CD4-positive, alpha-beta T cell treated with Interleukin-21 for 1 hour (primary cell): ENCODE results near the gene KRT20.

Experiments used
- DNase-seq: peaks from one replicate; pipeline ENCODE4 v3.0.0-alpha.2; 2020

The KRT20 gene

DNA sequence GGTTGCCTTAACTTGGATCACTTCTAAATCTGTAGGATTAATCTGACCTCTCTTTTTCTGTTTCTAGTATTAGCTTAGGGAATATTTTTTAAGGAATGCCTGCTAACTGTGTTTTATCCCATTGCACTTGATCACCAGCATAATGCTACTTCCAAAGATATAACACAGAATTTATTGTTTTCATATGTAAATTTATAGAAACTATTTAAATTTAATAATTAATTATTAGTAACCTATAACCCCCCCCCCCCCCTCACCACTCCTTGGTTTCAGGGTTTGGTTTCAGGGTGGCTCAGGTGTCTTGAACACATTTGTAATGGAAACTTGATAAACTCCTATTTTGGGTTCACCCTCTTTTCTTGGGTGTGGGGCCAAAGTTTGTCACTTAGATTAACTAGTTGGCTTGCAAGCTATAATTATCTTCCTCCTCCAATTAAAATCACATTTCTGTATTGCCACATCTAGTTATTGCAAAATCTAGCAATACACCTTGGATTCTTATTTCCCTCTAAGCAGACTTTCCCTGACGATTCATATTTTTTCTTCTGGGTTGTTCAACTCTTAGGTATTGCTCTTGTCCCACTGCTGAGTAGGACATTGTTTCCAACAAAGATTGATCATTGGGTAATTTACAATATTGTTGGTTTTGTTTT is 36.3 kb downstream of the KRT20 start:
- no peak for DNase-seq

DNA sequence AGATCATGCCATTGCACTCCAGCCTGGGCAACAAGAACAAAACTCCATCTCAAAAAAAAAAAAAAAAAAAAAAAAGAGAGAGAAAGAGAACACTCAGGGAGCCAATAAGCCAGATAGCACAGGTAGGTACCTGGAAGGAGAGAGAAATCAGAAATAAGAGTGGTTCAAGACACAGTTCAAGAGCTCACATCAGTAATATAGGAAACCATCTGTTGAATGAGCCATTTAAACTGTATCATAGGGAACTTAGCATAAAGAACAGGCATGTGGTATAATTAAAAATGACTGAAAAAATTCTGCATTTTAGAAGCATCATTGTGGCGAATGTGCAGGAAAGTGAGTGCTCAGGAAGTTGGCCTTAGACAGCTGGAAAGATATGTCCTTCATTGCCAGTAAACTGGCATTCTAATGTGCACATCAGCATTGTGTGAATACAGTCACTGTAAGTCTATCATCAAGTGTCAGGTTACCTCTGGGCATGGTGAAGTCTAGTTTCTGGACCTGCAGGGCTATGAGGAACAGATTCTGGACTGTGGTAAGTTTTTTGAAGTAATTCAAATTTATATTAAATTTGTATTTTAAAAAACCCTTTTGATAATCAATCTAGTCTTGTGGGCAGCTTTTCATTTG is 38.4 kb downstream of the KRT20 start:
- no peak for DNase-seq

DNA sequence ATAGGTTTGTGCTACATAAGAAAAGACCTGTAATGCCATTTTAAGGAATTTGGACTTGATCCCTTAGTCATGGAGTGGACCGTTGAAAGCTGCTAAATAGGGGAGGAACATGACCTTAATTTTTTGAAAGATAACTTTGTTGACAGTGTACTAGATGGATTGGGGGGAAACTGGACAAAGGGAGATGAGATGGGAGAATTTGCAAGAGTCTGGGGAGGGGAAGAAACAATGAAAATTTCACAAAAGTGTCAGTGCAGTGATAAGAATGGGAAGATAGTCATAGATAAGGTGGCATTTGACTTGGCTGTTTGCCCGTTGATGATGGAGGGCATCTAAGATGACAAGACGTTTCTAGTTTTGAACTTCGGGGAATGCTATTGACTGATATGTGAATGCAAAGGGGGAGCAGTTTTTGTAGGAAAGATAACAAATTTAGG is 40.4 kb downstream of the KRT20 start:
- DNase-seq = no peak

DNA sequence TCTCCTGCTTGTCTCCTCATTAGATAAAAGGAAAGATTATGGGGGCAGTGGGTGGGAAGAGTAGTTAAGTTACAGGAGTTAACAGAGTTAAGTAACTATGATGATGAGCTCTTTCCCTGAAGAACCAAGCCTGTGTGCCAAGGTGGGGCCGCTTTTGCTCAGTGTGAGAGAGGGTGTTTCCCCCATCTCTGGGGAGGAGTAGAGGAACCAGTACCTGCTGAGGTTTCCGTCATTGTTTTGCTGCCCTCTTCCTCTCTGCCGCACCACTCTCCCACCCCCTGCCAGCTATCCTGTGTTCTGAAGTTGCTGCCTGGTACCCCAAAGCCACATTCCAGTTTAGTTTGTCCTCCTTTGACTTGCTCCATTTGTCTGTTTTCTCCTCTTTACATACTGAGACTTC is 41.8 kb downstream of the KRT20 start:
- no peak for DNase-seq

DNA sequence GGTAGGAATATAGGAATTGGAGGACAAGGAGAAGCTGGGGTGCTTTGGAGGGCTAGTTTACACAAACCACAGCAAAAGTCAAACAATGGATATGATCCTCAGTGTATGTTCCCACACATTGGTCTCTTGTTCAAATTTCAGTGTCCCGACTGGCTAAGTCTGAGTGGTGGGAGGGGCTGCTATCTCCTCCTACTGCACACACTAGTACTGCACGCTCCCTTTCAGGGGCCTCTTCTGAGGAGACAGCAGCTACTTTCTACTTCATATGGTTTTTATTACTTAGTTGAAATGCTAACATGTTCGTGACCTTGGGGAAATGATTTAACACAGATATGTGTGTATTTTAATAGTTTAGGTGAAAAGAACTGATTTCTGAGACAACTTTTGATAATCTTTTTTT is 43.8 kb downstream of the KRT20 start:
- no peak for DNase-seq

DNA sequence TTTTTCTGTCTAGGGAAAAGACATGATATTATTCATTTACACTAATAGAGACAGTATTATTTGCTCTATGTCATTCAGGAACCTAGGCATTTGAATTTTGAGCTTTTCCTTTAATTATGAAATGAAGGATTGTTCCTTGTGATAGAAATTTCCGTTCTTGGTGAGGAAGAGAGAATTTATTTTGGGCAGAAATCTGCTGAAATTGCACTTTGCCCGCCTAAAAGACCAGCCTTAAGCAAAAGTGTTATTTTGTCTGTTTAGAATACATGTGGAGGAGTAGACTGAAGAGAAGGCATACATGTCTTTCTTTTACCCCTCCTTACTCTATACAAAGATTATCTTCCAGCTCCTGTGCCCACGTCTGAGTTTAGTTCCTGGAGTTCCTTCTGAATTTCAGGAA is 45.8 kb downstream of the KRT20 start:
- DNase-seq = no peak

DNA sequence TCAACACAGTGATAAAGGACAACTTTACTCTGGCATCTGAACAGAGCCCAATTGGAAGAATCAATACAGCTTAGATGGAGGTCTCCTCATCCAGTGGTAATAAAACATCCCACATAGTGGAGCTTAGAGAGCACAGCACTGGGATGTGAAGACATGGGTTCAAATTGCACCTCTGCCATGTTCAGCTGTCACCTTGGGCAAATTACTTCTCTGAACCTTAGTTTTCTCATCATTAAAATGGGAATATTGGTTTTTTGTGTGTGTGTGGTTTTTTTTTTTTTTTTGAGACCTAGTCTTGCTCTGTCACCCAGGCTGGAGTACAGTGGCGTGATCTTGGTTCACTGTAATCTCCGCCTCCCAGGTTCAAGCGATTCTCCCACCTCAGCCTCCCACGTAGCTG is 49.0 kb downstream of the KRT20 start:
- DNase-seq = no peak

DNA sequence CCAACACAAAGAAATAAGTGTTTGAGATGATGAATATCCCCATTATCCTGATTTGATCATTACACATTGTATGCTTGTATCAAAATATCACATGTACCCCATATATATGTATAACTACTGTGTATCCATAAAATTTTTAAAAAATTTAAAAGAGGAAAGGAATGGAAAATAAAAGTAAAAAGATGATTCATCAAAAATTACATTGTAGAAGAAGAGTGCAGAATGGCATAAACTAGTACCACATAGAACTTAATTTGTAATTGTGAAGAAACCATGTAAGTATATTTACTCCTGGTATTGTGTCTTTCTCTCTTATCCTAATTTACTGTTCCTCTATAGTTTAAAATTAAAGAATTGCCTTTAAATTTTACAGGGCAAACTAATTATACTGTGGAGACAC is 51.2 kb downstream of the KRT20 start:
- DNase-seq = no peak

DNA sequence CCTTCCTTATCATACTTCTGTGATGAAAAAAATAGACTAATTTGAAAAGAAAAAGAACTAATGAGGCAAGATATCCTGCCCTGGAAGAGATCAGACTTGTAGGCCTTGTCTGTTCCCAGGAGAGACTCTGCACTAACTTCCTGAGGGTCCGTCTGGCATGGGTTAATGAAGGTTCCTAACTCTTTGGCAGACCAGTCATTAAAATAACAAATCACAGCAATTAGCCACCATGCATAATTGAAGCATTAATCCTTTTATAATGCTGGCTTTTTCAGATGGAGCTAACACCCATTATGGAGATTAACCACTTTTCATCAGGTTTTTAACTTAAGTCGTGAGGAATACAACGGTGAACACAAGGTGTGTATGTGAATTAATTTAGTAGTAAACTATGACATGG is 52.2 kb downstream of the KRT20 start:
- DNase-seq = no peak

DNA sequence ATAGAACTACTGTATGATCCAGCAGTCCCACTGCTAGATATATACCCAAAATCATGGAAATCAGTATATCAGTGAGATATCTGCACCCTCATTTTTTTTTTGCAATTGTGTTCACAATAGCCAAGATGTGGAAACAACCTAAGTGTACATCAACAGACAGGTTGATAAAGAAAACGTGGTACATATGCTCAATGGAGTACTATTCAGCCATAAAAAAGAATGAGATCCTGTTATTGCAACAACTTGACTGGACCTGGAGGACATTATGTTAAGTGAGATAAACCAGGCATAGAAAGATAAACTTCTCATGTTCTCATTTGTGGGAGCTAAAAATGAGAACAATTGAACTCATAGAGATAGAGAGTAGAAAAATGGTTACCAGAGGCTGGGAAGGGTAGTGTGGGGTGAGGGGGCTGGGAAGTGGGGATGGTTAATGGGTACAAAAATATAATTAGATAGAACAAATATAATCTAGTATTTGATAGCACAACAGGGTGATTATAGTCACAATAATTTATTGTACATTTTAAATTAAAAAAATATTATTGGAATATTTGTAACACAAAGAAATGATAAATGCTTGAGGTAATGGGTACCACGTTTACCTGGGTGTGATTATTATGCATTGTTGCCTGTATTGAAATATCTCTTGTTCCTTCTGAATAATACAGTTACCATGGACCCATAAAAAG is 54.8 kb downstream of the KRT20 start:
- DNase-seq = no peak

DNA sequence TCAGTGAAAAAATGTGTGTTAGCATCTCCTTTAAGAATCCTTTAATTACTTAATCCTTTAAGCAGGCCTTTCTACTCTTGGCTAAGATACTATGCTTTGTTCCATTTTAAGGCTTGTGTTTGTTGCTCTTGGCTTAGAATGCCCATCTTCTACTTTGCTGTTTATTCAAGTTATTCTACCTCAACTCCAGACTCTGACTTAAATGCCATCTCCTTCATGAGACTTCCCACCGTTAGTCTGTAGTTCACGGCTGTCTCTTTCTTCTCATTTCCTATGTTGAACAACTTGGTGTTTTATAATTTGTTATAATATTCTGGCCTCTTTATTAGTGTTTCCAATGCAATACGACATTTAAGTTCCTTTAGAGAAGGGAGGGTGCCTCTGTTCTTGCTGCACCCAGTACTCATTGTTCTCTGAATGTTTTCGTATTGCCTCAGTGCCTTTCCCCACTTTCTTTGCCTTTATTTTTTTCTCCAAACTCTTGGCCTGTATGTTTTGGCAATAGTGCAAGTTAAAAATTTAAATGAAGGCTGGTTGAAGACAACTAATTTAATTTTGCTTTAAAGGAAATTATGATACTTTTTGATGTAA is 56.5 kb downstream of the KRT20 start:
- no peak for DNase-seq

DNA sequence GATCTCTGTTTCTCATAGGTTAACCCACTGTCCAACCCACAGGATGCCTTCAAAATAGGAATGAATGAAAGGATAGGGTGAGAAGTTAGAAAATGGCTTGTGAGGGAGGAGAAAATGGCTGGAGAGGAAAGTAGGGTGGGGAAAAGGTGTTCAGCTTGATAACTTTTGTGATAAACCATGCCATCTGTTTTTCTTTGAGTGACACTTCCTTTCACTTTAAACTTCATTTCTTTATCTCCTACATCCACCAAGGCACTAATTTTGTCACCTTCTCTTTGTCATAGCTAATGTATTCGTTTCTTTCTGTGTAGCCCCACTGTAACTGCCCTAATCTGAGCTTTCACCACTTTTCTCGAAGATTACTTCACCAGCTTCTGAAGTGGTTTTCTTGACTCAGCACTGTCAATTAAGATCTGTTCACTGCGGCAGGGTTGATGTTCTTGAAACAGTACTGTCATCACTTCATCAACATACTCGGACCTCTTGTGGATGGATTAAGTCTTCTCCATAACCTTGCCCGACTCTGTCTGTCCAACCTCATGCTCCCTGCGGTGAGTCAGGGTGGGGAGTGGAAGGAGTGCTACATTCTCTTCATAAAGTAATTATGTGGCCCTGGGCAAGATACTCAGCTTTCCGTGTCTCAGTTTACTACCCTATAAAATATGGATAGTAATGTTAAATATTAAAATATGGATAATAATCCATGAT is 57.1 kb downstream of the KRT20 start:
- no peak for DNase-seq
